ENCODE measurements around the gene ATG4D.
"Not testable (repeated sequence)": the region's sequence is repeated elsewhere in the genome, so short reads cannot be mapped to it uniquely, and the experiment has no call there.

The ATG4D gene

DNA sequence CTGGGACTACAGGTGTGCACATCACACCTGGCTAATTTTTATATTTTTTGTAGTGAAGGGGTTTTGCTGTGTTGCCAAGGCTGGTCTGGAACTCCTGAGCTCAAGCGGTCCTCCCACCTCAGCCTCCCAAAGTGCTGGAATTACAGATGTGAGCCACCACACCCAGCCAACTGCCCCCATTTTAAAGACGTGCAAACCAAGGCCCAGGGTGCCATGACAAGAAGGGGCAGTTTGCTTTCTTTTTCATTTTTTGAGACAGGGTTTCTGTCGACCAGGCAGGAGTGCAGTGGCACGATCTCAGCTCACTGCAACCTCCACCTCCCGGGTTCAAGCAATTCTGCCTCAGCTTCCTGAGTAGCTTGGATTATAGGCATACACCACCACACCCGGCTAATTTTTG is 30.1 kb downstream of the ATG4D start:
- peaks cover 0 to 13% (median 11%) of the 10 kb centered on the region in 5 donors for H3K4me1 ChIP-seq (ENCODE audit: control insufficient read depth in 5 of 5, insufficient read depth in 5 of 5, low read length in 5 of 5)
- not testable (repeated sequence) for H3K36me3 ChIP-seq (ENCODE audit: control insufficient read depth in 5 of 5, insufficient read depth in 5 of 5, low read length in 5 of 5); H3K4me3 ChIP-seq (ENCODE audit: low read depth in 1 of 5, low read length in 5 of 5); H3K27me3 ChIP-seq (ENCODE audit: control insufficient read depth in 5 of 5, insufficient read depth in 4 of 5, low read length in 5 of 5); H3K9ac ChIP-seq (ENCODE audit: low read length in 5 of 5); H3K9me3 ChIP-seq (ENCODE audit: control insufficient read depth in 5 of 5, low read length in 5 of 5); H3K27ac ChIP-seq (ENCODE audit: low read depth, low read length)

DNA sequence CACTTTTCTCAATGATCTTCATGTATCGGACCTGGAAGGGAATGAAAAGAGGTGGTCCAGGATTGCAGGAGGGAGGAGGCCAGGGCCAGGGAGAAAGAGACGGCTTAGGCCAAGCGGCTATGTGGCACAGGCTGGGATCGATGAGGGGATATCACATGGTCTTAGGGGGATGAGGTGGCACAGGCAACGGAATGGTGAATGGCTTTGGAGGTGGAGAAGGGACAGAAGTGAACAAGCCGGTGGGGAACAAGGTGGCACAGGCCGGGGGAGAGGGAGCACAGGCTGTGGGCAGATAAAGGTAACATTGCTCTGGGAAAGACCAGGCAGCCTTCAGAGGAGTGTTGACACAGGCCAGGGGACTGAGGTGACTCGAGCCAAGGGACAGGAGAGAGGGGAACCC is 30.8 kb downstream of the ATG4D start:
- Histone ChIP-seq H3K4me1 (ENCODE audit: control insufficient read depth in 5 of 5, insufficient read depth in 5 of 5, low read length in 5 of 5) (peaks cover 0 to 9% (median 6%) of the 10 kb centered on the region in 5 donors), H3K27me3 (ENCODE audit: control insufficient read depth in 5 of 5, insufficient read depth in 4 of 5, low read length in 5 of 5) (peaks cover 0 to 3% (median 0%) of the 10 kb centered on the region in 5 donors), H3K4me3 (ENCODE audit: low read depth in 1 of 5, low read length in 5 of 5) (no peak overlapping the region), H3K9me3 (ENCODE audit: control insufficient read depth in 5 of 5, low read length in 5 of 5) (no peaks in the 10 kb centered on the region), H3K36me3 (ENCODE audit: control insufficient read depth in 5 of 5, insufficient read depth in 5 of 5, low read length in 5 of 5) (no peaks in the 10 kb centered on the region), H3K27ac (ENCODE audit: low read depth, low read length) (no peak overlapping the region), H3K9ac (ENCODE audit: low read length in 5 of 5) (no peak overlapping the region)

DNA sequence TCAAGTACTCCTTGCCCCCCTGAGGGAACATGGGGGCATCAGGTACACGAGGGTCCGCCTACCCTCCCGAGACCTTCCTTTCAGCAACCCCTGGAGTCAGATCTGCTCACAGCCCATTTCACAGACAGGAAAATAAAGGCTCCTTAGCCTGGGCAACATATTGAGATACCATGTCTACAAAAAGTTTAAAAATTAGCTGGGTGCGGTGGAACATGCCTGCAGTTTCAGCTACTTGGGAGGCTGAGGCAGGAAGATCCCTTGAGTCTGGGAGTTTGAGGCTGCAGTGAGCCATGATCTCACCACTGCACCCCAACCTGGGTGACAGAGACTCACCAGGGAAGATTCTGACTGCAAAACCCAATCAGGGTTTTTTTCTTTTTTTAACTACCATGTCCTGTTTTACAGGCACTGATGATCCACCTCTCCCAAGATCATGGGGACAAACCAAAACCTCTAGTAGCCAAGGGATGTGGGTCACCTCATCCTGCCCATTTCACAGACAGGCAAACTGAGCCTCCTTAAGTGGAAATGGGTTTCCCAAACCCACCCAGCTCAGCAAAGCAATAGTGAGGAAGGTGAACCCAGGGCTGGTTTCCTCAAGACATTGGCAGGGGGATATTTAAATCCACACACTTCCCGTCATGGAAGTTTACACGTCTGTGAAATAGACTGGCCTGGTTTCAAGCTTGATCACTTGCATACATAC is 31.5 kb downstream of the ATG4D start:
- H3K36me3 ChIP-seq (ENCODE audit: control insufficient read depth in 5 of 5, insufficient read depth in 5 of 5, low read length in 5 of 5): no peaks in the 10 kb centered on the region

DNA sequence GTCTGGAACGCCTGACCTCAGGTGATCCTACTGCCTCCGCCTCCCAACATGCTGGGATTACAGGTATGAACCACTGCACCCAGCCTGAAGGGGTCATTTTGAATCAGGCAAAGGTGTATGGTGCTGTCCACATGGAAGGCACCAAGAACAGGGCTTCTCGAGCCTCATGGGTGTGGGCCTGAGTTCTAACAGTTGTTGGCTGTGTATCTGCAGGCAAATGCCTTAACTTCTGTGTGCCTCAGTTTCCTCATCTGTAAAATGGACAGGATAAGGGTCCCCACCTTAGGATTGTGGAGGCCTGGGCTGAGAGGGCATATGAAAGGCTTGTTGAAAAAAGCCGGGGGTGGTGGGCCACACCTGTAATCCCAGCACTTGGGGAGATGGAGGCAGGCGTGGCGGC is 34.2 kb downstream of the ATG4D start:
- no peaks in the 10 kb centered on the region for H3K9me3 ChIP-seq (ENCODE audit: control insufficient read depth in 5 of 5, low read length in 5 of 5)
- peaks cover 0 to 9% (median 6%) of the 10 kb centered on the region in 5 donors for H3K4me1 ChIP-seq (ENCODE audit: control insufficient read depth in 5 of 5, insufficient read depth in 5 of 5, low read length in 5 of 5)
- no peak overlapping the region for H3K27ac ChIP-seq (ENCODE audit: low read depth, low read length)
- no peak overlapping the region for H3K9ac ChIP-seq (ENCODE audit: low read length in 5 of 5)
- no peak overlapping the region for H3K4me3 ChIP-seq (ENCODE audit: low read depth in 1 of 5, low read length in 5 of 5)
- H3K27me3 ChIP-seq (ENCODE audit: control insufficient read depth in 5 of 5, insufficient read depth in 4 of 5, low read length in 5 of 5): peaks cover 0 to 3% (median 2%) of the 10 kb centered on the region in 5 donors
- H3K36me3 ChIP-seq (ENCODE audit: control insufficient read depth in 5 of 5, insufficient read depth in 5 of 5, low read length in 5 of 5): no peaks in the 10 kb centered on the region

More for the DNA sequence above, 31.5 kb downstream of the ATG4D start:
- no peak overlapping the region for H3K9ac ChIP-seq (ENCODE audit: low read length in 5 of 5)
- H3K27ac ChIP-seq (ENCODE audit: low read depth, low read length): no peak overlapping the region
- no peak overlapping the region for H3K4me3 ChIP-seq (ENCODE audit: low read depth in 1 of 5, low read length in 5 of 5)
- H3K9me3 ChIP-seq (ENCODE audit: control insufficient read depth in 5 of 5, low read length in 5 of 5): no peaks in the 10 kb centered on the region
- H3K27me3 ChIP-seq (ENCODE audit: control insufficient read depth in 5 of 5, insufficient read depth in 4 of 5, low read length in 5 of 5): peaks cover 0 to 3% (median 0%) of the 10 kb centered on the region in 5 donors
- peaks cover 0 to 6% (median 5%) of the 10 kb centered on the region in 5 donors for H3K4me1 ChIP-seq (ENCODE audit: control insufficient read depth in 5 of 5, insufficient read depth in 5 of 5, low read length in 5 of 5)

DNA sequence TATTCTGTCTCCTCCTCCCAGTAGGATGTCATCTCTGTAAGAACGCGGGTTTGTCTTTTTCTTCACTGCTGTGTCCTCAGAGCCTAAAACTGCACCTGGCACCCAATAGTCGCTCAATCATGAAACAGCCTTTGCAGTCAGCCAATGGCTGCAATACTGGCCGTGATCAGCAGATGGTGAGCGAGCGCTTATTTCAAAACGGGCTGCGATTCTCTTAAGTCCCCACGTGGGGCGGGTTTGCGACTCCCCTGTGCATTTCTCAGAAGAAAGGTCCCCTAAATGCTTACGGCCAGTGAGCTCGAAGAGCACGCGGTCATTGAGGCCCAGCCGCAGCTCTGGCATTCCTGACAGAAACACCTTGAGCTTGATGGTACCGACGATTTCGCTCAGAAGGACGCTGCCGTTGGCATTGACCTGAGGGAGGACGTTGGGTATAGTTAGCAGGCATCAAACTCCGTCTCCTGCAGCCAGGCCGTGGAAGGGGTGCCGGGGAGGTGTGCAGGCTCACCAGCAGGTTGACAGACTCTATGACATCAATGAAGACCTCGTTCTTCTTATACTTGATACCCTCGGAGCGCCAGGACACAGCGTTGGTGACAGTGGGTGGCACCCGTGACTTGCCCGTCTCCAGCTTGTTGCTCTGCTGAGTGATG is 37.4 kb downstream of the ATG4D start:
- Histone ChIP-seq H3K36me3 (ENCODE audit: control insufficient read depth in 5 of 5, insufficient read depth in 5 of 5, low read length in 5 of 5) (no peaks in the 10 kb centered on the region), H3K9me3 (ENCODE audit: control insufficient read depth in 5 of 5, low read length in 5 of 5) (no peaks in the 10 kb centered on the region), H3K4me3 (ENCODE audit: low read depth in 1 of 5, low read length in 5 of 5) (peak overlapping the region; percentile 17 to 56 (median 46)), H3K27ac (ENCODE audit: low read depth, low read length) (no peak overlapping the region), H3K27me3 (ENCODE audit: control insufficient read depth in 5 of 5, insufficient read depth in 4 of 5, low read length in 5 of 5) (peaks cover 0 to 3% (median 2%) of the 10 kb centered on the region in 5 donors), H3K9ac (ENCODE audit: low read length in 5 of 5) (peak overlapping the region in 1 of 5 donors; percentile 15), H3K4me1 (ENCODE audit: control insufficient read depth in 5 of 5, insufficient read depth in 5 of 5, low read length in 5 of 5) (peaks cover 0 to 11% (median 7%) of the 10 kb centered on the region in 5 donors)

DNA sequence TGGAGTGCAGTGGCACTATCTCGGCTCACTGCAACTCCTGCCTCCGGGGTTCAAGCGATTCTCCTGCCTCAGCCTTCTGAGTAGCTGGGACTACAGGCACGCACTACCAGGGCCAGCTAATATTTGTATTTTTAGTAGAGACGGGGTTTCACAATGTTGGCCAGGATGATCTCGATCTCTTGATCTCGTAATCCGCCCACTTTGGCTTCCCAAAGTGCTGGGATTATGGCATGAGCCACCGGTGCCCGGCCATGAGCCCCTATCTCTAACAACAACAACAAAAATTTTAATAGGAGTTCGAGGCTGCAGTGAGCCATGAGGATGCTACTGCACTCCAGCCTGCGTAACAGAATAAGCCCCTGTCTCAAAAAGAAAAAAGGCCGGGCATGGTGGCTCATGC is 38.4 kb downstream of the ATG4D start:
- Histone ChIP-seq H3K9ac (ENCODE audit: low read length in 5 of 5) (no peak overlapping the region), H3K27ac (ENCODE audit: low read depth, low read length) (no peak overlapping the region), H3K4me1 (ENCODE audit: control insufficient read depth in 5 of 5, insufficient read depth in 5 of 5, low read length in 5 of 5) (peaks cover 0 to 11% (median 7%) of the 10 kb centered on the region in 5 donors), H3K36me3 (ENCODE audit: control insufficient read depth in 5 of 5, insufficient read depth in 5 of 5, low read length in 5 of 5) (no peaks in the 10 kb centered on the region), H3K4me3 (ENCODE audit: low read depth in 1 of 5, low read length in 5 of 5) (no peak overlapping the region), H3K27me3 (ENCODE audit: control insufficient read depth in 5 of 5, insufficient read depth in 4 of 5, low read length in 5 of 5) (peaks cover 0 to 6% (median 3%) of the 10 kb centered on the region in 5 donors), H3K9me3 (ENCODE audit: control insufficient read depth in 5 of 5, low read length in 5 of 5) (no peaks in the 10 kb centered on the region)

DNA sequence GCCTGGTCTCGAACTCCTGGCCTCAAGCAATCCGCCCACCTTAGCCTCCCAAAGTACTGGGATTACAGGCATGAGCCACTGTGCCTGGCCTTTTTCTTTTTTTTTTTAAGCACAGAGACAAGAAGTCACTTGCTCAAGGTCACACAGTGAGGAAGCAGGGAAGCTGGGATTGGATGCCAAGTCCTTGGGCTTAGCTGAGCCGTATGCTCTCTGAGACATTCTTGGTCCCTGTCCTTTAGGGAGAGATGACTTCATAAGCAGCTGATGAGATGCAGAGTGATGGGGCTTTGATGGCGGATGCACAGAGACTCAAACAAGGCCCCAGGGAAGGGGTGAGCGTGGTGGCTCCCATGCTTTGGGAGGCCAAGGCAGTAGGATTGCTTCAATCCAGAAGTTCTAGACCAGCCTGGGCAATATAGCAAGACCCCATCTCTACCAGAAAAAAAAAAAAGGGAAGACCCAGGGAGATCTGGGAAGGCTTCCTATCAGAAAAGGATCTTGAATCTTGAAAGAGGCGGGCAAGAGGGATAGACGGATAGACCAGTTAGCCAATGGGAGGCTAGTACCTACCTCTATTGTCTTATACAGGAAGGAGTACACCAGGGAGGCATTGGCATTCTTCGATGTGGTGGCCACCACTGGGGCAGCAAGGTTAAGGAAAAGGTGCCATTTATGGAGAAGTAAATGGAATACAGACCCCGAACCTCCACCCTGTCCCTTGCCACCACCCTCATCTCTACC is 39.5 kb downstream of the ATG4D start:
- H3K4me1 ChIP-seq (ENCODE audit: control insufficient read depth in 5 of 5, insufficient read depth in 5 of 5, low read length in 5 of 5): peaks cover 0 to 11% (median 7%) of the 10 kb centered on the region in 5 donors
- H3K9me3 ChIP-seq (ENCODE audit: control insufficient read depth in 5 of 5, low read length in 5 of 5): no peaks in the 10 kb centered on the region
- no peak overlapping the region for H3K9ac ChIP-seq (ENCODE audit: low read length in 5 of 5)
- H3K27ac ChIP-seq (ENCODE audit: low read depth, low read length): no peak overlapping the region
- H3K4me3 ChIP-seq (ENCODE audit: low read depth in 1 of 5, low read length in 5 of 5): no peak overlapping the region
- H3K36me3 ChIP-seq (ENCODE audit: control insufficient read depth in 5 of 5, insufficient read depth in 5 of 5, low read length in 5 of 5): no peaks in the 10 kb centered on the region
- peaks cover 0 to 11% (median 6%) of the 10 kb centered on the region in 5 donors for H3K27me3 ChIP-seq (ENCODE audit: control insufficient read depth in 5 of 5, insufficient read depth in 4 of 5, low read length in 5 of 5)

DNA sequence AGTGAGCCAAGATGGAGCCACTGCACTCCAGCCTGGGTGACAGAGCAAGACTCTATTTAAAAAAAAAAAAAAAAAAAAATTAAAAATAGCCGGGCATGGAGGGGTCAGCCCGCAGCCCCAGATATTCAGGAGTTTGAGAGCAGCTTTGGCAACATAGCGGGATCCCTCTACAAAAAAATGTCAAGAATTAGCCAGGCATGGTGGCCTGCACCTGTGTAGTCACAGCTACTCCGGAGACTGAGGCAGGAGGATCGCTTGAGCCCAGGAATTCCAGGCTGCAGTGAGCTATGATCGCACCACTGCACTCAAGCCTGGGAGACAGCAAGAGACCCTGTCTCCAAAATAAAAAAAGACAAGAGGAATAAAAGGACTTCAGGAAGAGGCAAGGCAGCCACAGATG is 42.7 kb downstream of the ATG4D start:
- H3K27me3 ChIP-seq (ENCODE audit: control insufficient read depth in 5 of 5, insufficient read depth in 4 of 5, low read length in 5 of 5): peaks cover 0 to 11% (median 7%) of the 10 kb centered on the region in 5 donors
- H3K27ac ChIP-seq (ENCODE audit: low read depth, low read length): no peak overlapping the region
- no peak overlapping the region for H3K4me3 ChIP-seq (ENCODE audit: low read depth in 1 of 5, low read length in 5 of 5)
- H3K9ac ChIP-seq (ENCODE audit: low read length in 5 of 5): no peak overlapping the region
- no peaks in the 10 kb centered on the region for H3K9me3 ChIP-seq (ENCODE audit: control insufficient read depth in 5 of 5, low read length in 5 of 5)
- peaks cover 0 to 6% (median 1%) of the 10 kb centered on the region in 5 donors for H3K4me1 ChIP-seq (ENCODE audit: control insufficient read depth in 5 of 5, insufficient read depth in 5 of 5, low read length in 5 of 5)
- H3K36me3 ChIP-seq (ENCODE audit: control insufficient read depth in 5 of 5, insufficient read depth in 5 of 5, low read length in 5 of 5): no peaks in the 10 kb centered on the region

DNA sequence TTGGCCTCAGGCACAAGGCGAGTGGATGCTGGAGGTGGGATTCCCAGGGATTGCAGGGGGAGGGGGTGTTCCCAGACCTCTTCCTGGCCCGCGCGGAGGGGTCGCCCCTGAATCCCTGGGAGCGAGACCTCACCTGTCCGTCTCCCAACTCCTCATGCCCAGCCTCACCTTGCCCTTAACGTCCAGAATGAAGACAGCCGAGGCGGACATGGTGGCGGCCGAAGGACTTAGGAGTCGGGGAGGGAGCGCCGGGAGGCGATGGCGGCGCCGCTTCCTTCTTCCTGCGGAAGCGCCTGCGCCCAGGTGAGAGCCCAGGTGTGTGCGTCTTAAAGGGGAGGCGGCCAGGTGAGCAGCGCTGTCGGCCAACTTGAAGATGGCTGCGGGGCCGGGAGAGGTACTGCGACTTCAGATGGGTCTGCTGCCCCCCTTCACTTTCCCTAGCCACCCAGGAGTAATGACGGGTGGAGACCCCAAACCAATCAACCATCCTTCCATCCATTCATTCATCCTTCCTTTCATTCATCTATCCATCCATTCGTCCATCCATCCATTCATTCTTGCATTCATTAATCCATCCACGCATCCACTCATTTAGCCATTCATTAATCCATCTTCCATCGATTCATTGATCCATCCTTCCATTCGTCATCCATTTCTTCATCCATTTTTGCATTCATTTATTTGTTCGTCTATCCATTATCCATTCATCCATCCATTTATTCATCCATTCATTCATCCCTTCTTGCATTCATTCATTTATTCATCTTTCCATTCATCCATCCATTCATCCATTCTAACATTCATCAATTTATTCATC is 43.5 kb downstream of the ATG4D start, which contains the start of gene AP1M2:
TSS of gene AP1M2 (minus strand) at position 291 of the 817 bp plus-strand sequence. CDS start at position 210, 81 bp downstream.
- no peak within 1 kb of the TSS for H3K4me3 ChIP-seq (ENCODE audit: low read depth in 1 of 5, low read length in 5 of 5)
- H3K27me3 ChIP-seq (ENCODE audit: control insufficient read depth in 5 of 5, insufficient read depth in 4 of 5, low read length in 5 of 5): peaks cover 0 to 11% (median 7%) of the 10 kb centered on the region in 5 donors
- H3K9me3 ChIP-seq (ENCODE audit: control insufficient read depth in 5 of 5, low read length in 5 of 5): no peaks in the 10 kb centered on the region
- no peak within 1 kb of the TSS for H3K9ac ChIP-seq (ENCODE audit: low read length in 5 of 5)
- H3K4me1 ChIP-seq (ENCODE audit: control insufficient read depth in 5 of 5, insufficient read depth in 5 of 5, low read length in 5 of 5): peaks cover 0 to 5% (median 0%) of the 10 kb centered on the region in 5 donors
- H3K27ac ChIP-seq (ENCODE audit: low read depth, low read length): no peak within 1 kb of the TSS
- no peaks in the 10 kb centered on the region for H3K36me3 ChIP-seq (ENCODE audit: control insufficient read depth in 5 of 5, insufficient read depth in 5 of 5, low read length in 5 of 5)

Data from subcutaneous abdominal adipose tissue (tissue), 5 donors.